Tibial nerve (tissue), 4 donors: ENCODE measurements around the gene NCBP2L. TPM values are rescaled to one million over a fixed set of nuclear protein-coding genes. Genes with fewer than 3 reads are reported as not detected.

Experiments
- DNase-seq, 2 donors: peaks; one replicate each; pipeline ENCODE4 v3.0.0-alpha.2; 2019; ENCODE audit warnings: low spot score in 2 of 2
- H3K27ac ChIP-seq, 4 donors: fragments of 200-600 bp; sonication (generic) in 3 of 4; one replicate each; pipeline ENCODE4 v1.5.1; 2017 to 2019; ENCODE audit warnings: mild to moderate bottlenecking in 1 of 4
- H3K27me3 ChIP-seq, 2 donors: fragments of 200-600 bp; sonication (generic) in 1 of 2; one replicate each; pipeline versions ENCODE4 v1.5.1 to v1.6.0; 2017 to 2019
- H3K36me3 ChIP-seq, 3 donors: fragments of 200-600 bp; sonication (generic); one replicate each; pipeline ENCODE4 v1.5.1; 2018 to 2019
- H3K4me1 ChIP-seq, 4 donors: fragments of 200-600 bp; sonication (generic) in 3 of 4; one replicate each; pipeline ENCODE4 v1.5.1; 2017 to 2019
- H3K4me3 ChIP-seq, 4 donors: fragments of 200-600 bp; sonication (generic) in 3 of 4; one replicate each; pipeline ENCODE4 v1.5.1; 2017 to 2019; ENCODE audit warnings: mild to moderate bottlenecking in 1 of 4, moderate library complexity in 1 of 4
- H3K9me3 ChIP-seq, 4 donors: fragments of 200-600 bp; sonication (generic) in 3 of 4; one replicate each; pipeline ENCODE4 v1.5.1; 2017 to 2019
- EP300 ChIP-seq, 2 donors: sonication (generic); formaldehyde crosslinking; IDR thresholded peaks; one replicate each; pipeline ENCODE4 v1.6.1; 2017; ENCODE audit warnings: antibody characterized with exemption in 2 of 2, mild to moderate bottlenecking in 1 of 2
- POLR2A ChIP-seq, 2 donors: fragments of 450-650 bp; IDR thresholded peaks; one replicate each; pipeline ENCODE4 v1.6.1; 2017; ENCODE audit warnings: antibody characterized with exemption in 2 of 2, mild to moderate bottlenecking in 2 of 2, moderate library complexity in 2 of 2
- WGBS, 2 donors: methylation state at CpG; one replicate each; pipeline ENCODE4 v1.1.5; 2018; 5-methylcytosine and 5-hydroxymethylcytosine counted together
- total RNA-seq, 4 donors: library from RNA; depleted of rRNA; stranded (reverse); fragments of >200 nt; gene quantifications; one replicate each; pipeline ENCODE4 v1.1.0, GENCODE V29; 2016
- TF ChIP-seq, protein P1 (sequence below), 5 experiments: fragments of 200-600 bp in 3 of 5; fragments of 450-650 bp in 2 of 5; sonication (generic) in 3 of 5; IDR thresholded peaks; one replicate each; pipeline ENCODE4 v1.5.1; 2016 to 2019; ENCODE audit warnings: antibody characterized with exemption in 5 of 5, mild to moderate bottlenecking in 3 of 5, moderate library complexity in 2 of 5

The NCBP2L gene
- total RNA-seq, 4 donors from 2014 or later: not detected

DNA sequence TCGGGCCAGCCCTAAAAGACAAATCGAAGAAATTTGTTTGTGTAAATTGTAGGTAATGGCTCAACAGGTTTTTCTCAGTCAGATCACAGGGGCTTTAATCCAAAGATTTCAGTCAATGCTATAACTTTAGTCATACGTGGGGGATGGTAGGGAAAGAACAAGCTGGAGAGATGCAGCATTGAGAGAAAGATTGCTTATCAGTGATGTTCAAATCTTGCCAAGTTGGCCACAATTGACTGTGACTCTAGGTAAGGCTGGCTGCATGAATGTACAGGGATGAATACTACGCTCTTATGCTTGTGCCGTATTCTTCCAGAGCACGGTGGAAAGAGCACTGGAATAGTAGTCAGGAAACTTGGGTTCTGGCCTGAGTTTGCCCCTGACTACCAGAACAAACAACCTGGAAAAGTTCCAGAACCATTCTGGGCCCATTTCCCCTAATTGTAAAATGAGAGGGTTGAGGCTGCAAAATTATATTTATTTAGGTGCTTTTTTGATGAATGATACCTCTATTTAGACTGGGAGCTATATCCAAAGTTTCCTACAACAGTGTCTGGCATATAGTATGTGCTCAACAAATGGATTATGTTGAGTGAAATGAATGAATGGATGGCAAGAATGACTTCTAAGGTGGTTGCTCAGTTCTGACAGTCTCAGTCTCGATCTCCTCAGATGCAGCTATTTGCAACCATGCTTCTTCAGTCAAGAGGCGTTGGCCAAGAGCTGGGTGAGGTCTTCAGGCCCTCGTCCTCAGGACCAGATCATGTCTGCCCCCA lies 46.4 kb upstream of the NCBP2L start:
- peaks cover 0 to 87% (median 21%) of the 10 kb centered on the region in 4 donors for H3K4me1 ChIP-seq
- TF ChIP-seq POLR2A (IDR thresholded peaks at IDR 0.05): no peak
- TF ChIP-seq, protein P1, sequence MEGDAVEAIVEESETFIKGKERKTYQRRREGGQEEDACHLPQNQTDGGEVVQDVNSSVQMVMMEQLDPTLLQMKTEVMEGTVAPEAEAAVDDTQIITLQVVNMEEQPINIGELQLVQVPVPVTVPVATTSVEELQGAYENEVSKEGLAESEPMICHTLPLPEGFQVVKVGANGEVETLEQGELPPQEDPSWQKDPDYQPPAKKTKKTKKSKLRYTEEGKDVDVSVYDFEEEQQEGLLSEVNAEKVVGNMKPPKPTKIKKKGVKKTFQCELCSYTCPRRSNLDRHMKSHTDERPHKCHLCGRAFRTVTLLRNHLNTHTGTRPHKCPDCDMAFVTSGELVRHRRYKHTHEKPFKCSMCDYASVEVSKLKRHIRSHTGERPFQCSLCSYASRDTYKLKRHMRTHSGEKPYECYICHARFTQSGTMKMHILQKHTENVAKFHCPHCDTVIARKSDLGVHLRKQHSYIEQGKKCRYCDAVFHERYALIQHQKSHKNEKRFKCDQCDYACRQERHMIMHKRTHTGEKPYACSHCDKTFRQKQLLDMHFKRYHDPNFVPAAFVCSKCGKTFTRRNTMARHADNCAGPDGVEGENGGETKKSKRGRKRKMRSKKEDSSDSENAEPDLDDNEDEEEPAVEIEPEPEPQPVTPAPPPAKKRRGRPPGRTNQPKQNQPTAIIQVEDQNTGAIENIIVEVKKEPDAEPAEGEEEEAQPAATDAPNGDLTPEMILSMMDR (IDR thresholded peaks at IDR 0.05): no peak
- TF ChIP-seq EP300 (IDR thresholded peaks at IDR 0.05): no peak
- 68 to 69% methylated on average over 9 of the region's 9 CpGs for WGBS, 2 donors
- H3K36me3 ChIP-seq: no peaks in the 10 kb centered on the region
- peak overlapping the region; percentile 56 to 97 (median 72) for H3K27ac ChIP-seq
- H3K9me3 ChIP-seq: no peaks in the 10 kb centered on the region
- no peak for DNase-seq
- no peaks in the 10 kb centered on the region for H3K27me3 ChIP-seq
- no peak overlapping the region for H3K4me3 ChIP-seq

DNA sequence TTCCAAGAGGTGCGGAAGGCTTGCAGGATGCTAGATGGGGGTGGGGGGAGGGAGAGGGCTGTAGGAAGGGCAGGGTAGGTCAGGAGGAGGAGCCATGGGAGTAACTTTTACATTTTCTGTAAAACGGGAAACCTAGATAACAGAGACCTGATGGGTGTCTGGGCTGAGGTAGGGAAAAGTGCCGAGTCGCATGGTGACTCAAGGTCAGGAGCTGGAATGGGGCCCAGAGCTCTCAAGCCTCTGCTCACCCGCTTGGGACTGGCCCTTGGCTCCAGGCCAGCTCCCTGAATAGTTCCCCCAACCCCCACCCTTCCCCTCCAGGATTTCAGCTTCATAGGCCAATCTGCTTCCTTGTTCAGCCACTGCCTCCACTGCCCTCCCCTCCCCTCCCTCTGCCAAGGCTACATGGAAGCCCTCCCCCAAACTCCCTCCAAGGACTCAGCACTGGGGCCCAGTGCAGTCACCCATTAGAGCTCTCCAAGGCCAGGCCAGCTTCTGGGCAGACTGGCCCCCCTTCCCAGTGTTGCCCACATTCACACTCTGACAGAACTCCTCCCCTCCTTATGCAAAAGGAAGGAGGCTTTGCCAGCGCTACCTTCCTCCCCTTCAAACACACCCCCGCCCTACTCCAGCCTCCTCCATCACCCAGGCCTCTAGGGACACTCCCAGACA lies 45.6 kb upstream of the NCBP2L start:
- Histone ChIP-seq H3K4me1 (peaks cover 0 to 84% (median 16%) of the 10 kb centered on the region in 4 donors), H3K27ac (peak overlapping the region; percentile 56 to 97 (median 72)), H3K9me3 (no peaks in the 10 kb centered on the region), H3K36me3 (no peaks in the 10 kb centered on the region), H3K4me3 (no peak overlapping the region), H3K27me3 (no peaks in the 10 kb centered on the region)
- TF ChIP-seq EP300 (IDR thresholded peaks at IDR 0.05) (peak in 1 of 2 donors; percentile 80), POLR2A (IDR thresholded peaks at IDR 0.05) (peak in 1 of 2 donors; percentile 43)
- TF ChIP-seq, protein P1 (IDR thresholded peaks at IDR 0.05): no peak
- 8 to 27% methylated on average over 6 to 7 of the region's 7 CpGs for WGBS, 2 donors
- peak; percentile 72 to 74 for DNase-seq

DNA sequence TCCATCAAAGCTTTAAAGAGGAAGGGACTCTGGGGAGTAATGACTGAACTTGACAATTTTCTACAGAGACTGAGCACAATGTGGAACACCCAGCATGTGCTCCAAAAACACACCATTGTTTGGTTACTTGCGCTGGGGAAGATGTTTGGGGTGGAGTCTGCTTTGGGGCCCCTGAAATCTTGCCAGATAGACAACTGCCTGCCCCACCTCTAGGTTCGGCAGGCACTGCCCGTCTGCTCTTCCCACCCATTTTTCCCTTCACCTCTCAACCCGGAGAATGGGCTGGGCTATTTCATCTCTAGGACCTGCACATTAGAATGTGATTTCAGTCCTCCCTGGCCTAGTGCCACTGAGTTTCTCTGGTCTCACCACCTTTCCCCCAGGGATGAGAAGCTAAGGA lies 43.8 kb upstream of the NCBP2L start:
- Histone ChIP-seq H3K4me1 (peaks cover 0 to 85% (median 18%) of the 10 kb centered on the region in 4 donors), H3K9me3 (no peaks in the 10 kb centered on the region), H3K4me3 (no peak overlapping the region), H3K27ac (peak overlapping the region in 3 of 4 donors; percentile 8 to 97 (median 97)), H3K36me3 (no peaks in the 10 kb centered on the region), H3K27me3 (no peaks in the 10 kb centered on the region)
- 54 to 67% methylated on average over 4 of the region's 4 CpGs for WGBS, 2 donors
- TF ChIP-seq EP300 (IDR thresholded peaks at IDR 0.05): no peak
- no peak for TF ChIP-seq POLR2A (IDR thresholded peaks at IDR 0.05)
- TF ChIP-seq, protein P1 (IDR thresholded peaks at IDR 0.05): no peak
- no peak for DNase-seq

DNA sequence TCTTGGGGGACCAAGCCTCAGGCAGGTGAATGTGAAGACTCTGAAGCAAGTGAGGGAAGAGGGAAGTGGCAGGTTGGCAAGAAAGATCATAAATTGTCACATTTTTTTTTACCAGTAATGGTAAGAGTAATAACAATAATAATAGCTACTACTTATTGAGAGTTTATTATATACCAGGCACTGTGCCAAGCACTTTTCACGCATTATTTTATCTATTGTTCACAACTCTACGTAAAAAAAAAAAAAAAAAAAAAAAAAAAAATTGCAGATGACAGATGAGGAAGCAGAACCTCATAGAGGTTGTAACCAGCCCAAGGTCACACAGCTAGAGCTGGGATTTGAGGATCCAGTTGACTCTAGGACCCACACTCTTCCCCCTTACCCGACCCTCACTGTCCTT lies 42.9 kb upstream of the NCBP2L start:
- peaks cover 0 to 85% (median 18%) of the 10 kb centered on the region in 4 donors for H3K4me1 ChIP-seq
- WGBS, 2 donors: 70 to 71% methylated on average over 3 of the region's 3 CpGs
- no peak for DNase-seq
- no peaks in the 10 kb centered on the region for H3K36me3 ChIP-seq
- peak overlapping the region in 3 of 4 donors; percentile 8 to 97 (median 97) for H3K27ac ChIP-seq
- H3K27me3 ChIP-seq: no peaks in the 10 kb centered on the region
- no peak overlapping the region for H3K4me3 ChIP-seq
- no peak for TF ChIP-seq POLR2A (IDR thresholded peaks at IDR 0.05)
- TF ChIP-seq EP300 (IDR thresholded peaks at IDR 0.05): no peak
- TF ChIP-seq, protein P1 (IDR thresholded peaks at IDR 0.05): no peak
- H3K9me3 ChIP-seq: no peaks in the 10 kb centered on the region
